ENCODE measurements around the gene NEURL2.
"Not testable (repeated sequence)": the region's sequence is repeated elsewhere in the genome, so short reads cannot be mapped to it uniquely, and the experiment has no call there.

NEURL2 gene

DNA sequence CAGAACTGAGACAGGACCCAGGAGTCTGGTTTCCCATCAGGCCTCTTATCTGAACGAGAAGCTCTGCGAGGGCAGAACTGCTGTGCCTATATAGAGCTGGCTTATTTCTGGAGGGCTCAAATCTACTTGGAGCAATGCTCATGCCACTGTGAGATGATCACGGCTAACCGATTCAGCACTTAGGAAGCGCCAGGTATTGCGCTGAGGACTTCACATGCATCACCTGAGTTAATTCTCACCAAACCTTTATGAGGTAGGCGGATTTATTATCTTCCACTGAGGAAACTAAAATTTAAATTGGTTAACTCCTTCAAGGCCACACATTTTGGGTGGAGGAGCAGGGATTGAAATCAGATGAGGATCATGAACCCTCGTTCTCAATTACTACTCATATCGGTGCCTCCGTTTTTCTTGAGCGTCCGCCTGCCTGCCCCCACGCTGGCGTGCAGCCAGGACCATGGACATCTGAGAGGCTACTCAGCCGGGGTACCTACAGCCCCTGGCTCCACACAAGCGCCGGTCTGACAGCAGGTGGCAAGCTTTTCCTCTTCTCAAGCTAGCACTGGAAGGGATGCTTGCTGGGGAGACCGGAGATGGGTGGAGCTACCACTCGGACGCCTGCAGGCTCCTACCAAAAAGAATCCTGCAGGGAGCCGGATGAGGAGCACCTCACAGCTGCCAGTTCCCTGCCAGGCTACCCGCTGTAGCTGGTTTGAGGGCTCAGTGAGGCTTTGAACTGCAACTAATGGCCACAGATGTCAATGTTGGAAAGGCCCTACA is 42.4 kb upstream of the NEURL2 start:
- WGBS, 2 experiments, result 30% methylated on average over 22 of the region's 22 CpGs
- H3K27me3 ChIP-seq (ENCODE audit: control insufficient read depth, insufficient read depth, low read length, poor library complexity, severe bottlenecking), result no peaks in the 10 kb centered on the region
- no peaks in the 10 kb centered on the region for H3K9me3 ChIP-seq (ENCODE audit: control insufficient read depth, low read length)
- H3K27ac ChIP-seq (ENCODE audit: insufficient read depth, low read depth, low read length, poor library complexity, severe bottlenecking), result peak overlapping the region; percentile 100
- no peaks in the 10 kb centered on the region for H3K4me1 ChIP-seq (ENCODE audit: control insufficient read depth, insufficient read depth, low read length)
- H3K4me3 ChIP-seq (ENCODE audit: insufficient read depth, low read depth, low read length), result peak overlapping the region; percentile 72
- H3K36me3 ChIP-seq (ENCODE audit: control insufficient read depth, insufficient read depth, low read length), result peaks cover 6% of the 10 kb centered on the region

GRCh38 chr20:45931680-45932079 is 40.7 kb upstream of the NEURL2 start:
- H3K27me3 ChIP-seq (ENCODE audit: control insufficient read depth, insufficient read depth, low read length, poor library complexity, severe bottlenecking), result not testable (repeated sequence)
- 94 to 95% methylated on average over 17 of the region's 17 CpGs for WGBS, 2 experiments

GRCh38 chr20:45927071-45927878 is 36.3 kb upstream of the NEURL2 start:
- no peak overlapping the region for H3K27ac ChIP-seq (ENCODE audit: insufficient read depth, low read depth, low read length, poor library complexity, severe bottlenecking)

More at GRCh38 chr20:45931680-45932079, 40.7 kb upstream of the NEURL2 start:
- not testable (repeated sequence) for H3K9me3 ChIP-seq (ENCODE audit: control insufficient read depth, low read length); H3K4me1 ChIP-seq (ENCODE audit: control insufficient read depth, insufficient read depth, low read length); H3K36me3 ChIP-seq (ENCODE audit: control insufficient read depth, insufficient read depth, low read length); H3K4me3 ChIP-seq (ENCODE audit: insufficient read depth, low read depth, low read length); H3K27ac ChIP-seq (ENCODE audit: insufficient read depth, low read depth, low read length, poor library complexity, severe bottlenecking)

GRCh38 chr20:45926731-45927070 is 35.7 kb upstream of the NEURL2 start:
- Histone ChIP-seq H3K4me3 (ENCODE audit: insufficient read depth, low read depth, low read length) (no peak overlapping the region), H3K9me3 (ENCODE audit: control insufficient read depth, low read length) (no peaks in the 10 kb centered on the region), H3K4me1 (ENCODE audit: control insufficient read depth, insufficient read depth, low read length) (peaks cover 14% of the 10 kb centered on the region), H3K27me3 (ENCODE audit: control insufficient read depth, insufficient read depth, low read length, poor library complexity, severe bottlenecking) (no peaks in the 10 kb centered on the region), H3K27ac (ENCODE audit: insufficient read depth, low read depth, low read length, poor library complexity, severe bottlenecking) (no peak overlapping the region), H3K36me3 (ENCODE audit: control insufficient read depth, insufficient read depth, low read length) (no peaks in the 10 kb centered on the region)
- WGBS, 2 experiments, result 87 to 88% methylated on average over 2 of the region's 2 CpGs

More at GRCh38 chr20:45927071-45927878, 36.3 kb upstream of the NEURL2 start:
- peaks cover 14% of the 10 kb centered on the region for H3K4me1 ChIP-seq (ENCODE audit: control insufficient read depth, insufficient read depth, low read length)
- no peaks in the 10 kb centered on the region for H3K27me3 ChIP-seq (ENCODE audit: control insufficient read depth, insufficient read depth, low read length, poor library complexity, severe bottlenecking)
- no peak overlapping the region for H3K4me3 ChIP-seq (ENCODE audit: insufficient read depth, low read depth, low read length)
- H3K36me3 ChIP-seq (ENCODE audit: control insufficient read depth, insufficient read depth, low read length), result no peaks in the 10 kb centered on the region
- 92 to 94% methylated on average over 14 of the region's 14 CpGs for WGBS, 2 experiments
- H3K9me3 ChIP-seq (ENCODE audit: control insufficient read depth, low read length), result no peaks in the 10 kb centered on the region

- Histone ChIP-seq H3K27me3 (ENCODE audit: control insufficient read depth, insufficient read depth, low read length, poor library complexity, severe bottlenecking) (no peaks in the 10 kb centered on the region), H3K36me3 (ENCODE audit: control insufficient read depth, insufficient read depth, low read length) (no peaks in the 10 kb centered on the region), H3K9me3 (ENCODE audit: control insufficient read depth, low read length) (no peaks in the 10 kb centered on the region), H3K4me1 (ENCODE audit: control insufficient read depth, insufficient read depth, low read length) (peaks cover 14% of the 10 kb centered on the region), H3K27ac (ENCODE audit: insufficient read depth, low read depth, low read length, poor library complexity, severe bottlenecking) (peak overlapping the region; percentile 1), H3K4me3 (ENCODE audit: insufficient read depth, low read depth, low read length) (no peak overlapping the region)
- WGBS, 2 experiments, result 70 to 71% methylated on average over 9 of the region's 9 CpGs
These were observed 35.0 kb upstream of the NEURL2 start for GRCh38 chr20:45925821-45926506.

GRCh38 chr20:45924391-45925261 is 33.6 kb upstream of the NEURL2 start:
- Histone ChIP-seq H3K4me3 (ENCODE audit: insufficient read depth, low read depth, low read length) (no peak overlapping the region), H3K27ac (ENCODE audit: insufficient read depth, low read depth, low read length, poor library complexity, severe bottlenecking) (no peak overlapping the region), H3K27me3 (ENCODE audit: control insufficient read depth, insufficient read depth, low read length, poor library complexity, severe bottlenecking) (no peaks in the 10 kb centered on the region), H3K36me3 (ENCODE audit: control insufficient read depth, insufficient read depth, low read length) (no peaks in the 10 kb centered on the region), H3K4me1 (ENCODE audit: control insufficient read depth, insufficient read depth, low read length) (peaks cover 14% of the 10 kb centered on the region), H3K9me3 (ENCODE audit: control insufficient read depth, low read length) (no peaks in the 10 kb centered on the region)
- 91 to 93% methylated on average over 20 to 21 of the region's 21 CpGs for WGBS, 2 experiments

GRCh38 chr20:45921337-45922189 is 30.6 kb upstream of the NEURL2 start:
- Histone ChIP-seq H3K9me3 (ENCODE audit: control insufficient read depth, low read length) (no peaks in the 10 kb centered on the region), H3K27ac (ENCODE audit: insufficient read depth, low read depth, low read length, poor library complexity, severe bottlenecking) (no peak overlapping the region), H3K4me1 (ENCODE audit: control insufficient read depth, insufficient read depth, low read length) (peaks cover 16% of the 10 kb centered on the region), H3K4me3 (ENCODE audit: insufficient read depth, low read depth, low read length) (no peak overlapping the region), H3K27me3 (ENCODE audit: control insufficient read depth, insufficient read depth, low read length, poor library complexity, severe bottlenecking) (no peaks in the 10 kb centered on the region), H3K36me3 (ENCODE audit: control insufficient read depth, insufficient read depth, low read length) (no peaks in the 10 kb centered on the region)
- 86 to 88% methylated on average over 11 of the region's 11 CpGs for WGBS, 2 experiments

- no peaks in the 10 kb centered on the region for H3K27me3 ChIP-seq (ENCODE audit: control insufficient read depth, insufficient read depth, low read length, poor library complexity, severe bottlenecking)
- H3K4me1 ChIP-seq (ENCODE audit: control insufficient read depth, insufficient read depth, low read length), result peaks cover 10% of the 10 kb centered on the region
- H3K27ac ChIP-seq (ENCODE audit: insufficient read depth, low read depth, low read length, poor library complexity, severe bottlenecking), result no peak overlapping the region
- no peak overlapping the region for H3K4me3 ChIP-seq (ENCODE audit: insufficient read depth, low read depth, low read length)
- H3K9me3 ChIP-seq (ENCODE audit: control insufficient read depth, low read length), result no peaks in the 10 kb centered on the region
- no peaks in the 10 kb centered on the region for H3K36me3 ChIP-seq (ENCODE audit: control insufficient read depth, insufficient read depth, low read length)
- WGBS, 2 experiments, result 87% methylated on average over 9 of the region's 9 CpGs
These were observed 29.7 kb upstream of the NEURL2 start for GRCh38 chr20:45920462-45921336.

Measured in ectodermal cell (in vitro differentiated cells).